Uterus (tissue), 2 donors: ENCODE measurements around the gene MCM5.

Experiments
- CTCF ChIP-seq, 4 experiments: fragments of 200-600 bp in 2 of 4; fragments of 450-650 bp in 2 of 4; sonication (generic) in 2 of 4; IDR thresholded peaks; one replicate each; pipeline ENCODE4 v1.5.1; 2016 to 2019; ENCODE audit warnings: antibody characterized with exemption in 4 of 4, mild to moderate bottlenecking in 2 of 4, moderate library complexity in 1 of 4
- POLR2A ChIP-seq, 2 donors: fragments of 450-650 bp; IDR thresholded peaks; one replicate each; pipeline ENCODE4 v1.6.1; 2016; ENCODE audit warnings: antibody characterized with exemption in 2 of 2, mild to moderate bottlenecking in 1 of 2, moderate library complexity in 1 of 2

GRCh38 chr22:35455529-35455928, 55.6 kb downstream of the MCM5 start:
- TF ChIP-seq CTCF (IDR thresholded peaks at IDR 0.05) (no peak), POLR2A (IDR thresholded peaks at IDR 0.05) (no peak)
